GM10266 (cell line): ENCODE results near the gene SH3PXD2A.
"Not testable (repeated sequence)": the region's sequence is repeated elsewhere in the genome, so short reads cannot be mapped to it uniquely, and the experiment has no call there.

ENCODE experiments used
- DNase-seq: peaks from one replicate; pipeline ENCODE4 v3.0.0; 2012; ENCODE audit errors: extremely low spot score
- CTCF ChIP-seq: IDR thresholded peaks from 2 replicates; pipeline ENCODE4 v1.5.1; 2012; ENCODE audit warnings: mild to moderate bottlenecking, low read depth; ENCODE audit not compliant: control insufficient read depth, insufficient read depth; ENCODE audit errors: missing control alignments

The SH3PXD2A gene

GRCh38 chr10:103849212-103849877 lies 6.0 kb downstream of the SH3PXD2A start:
- no peak for DNase-seq
- TF ChIP-seq CTCF, result no peak

GRCh38 chr10:103847909-103848468 lies 7.4 kb downstream of the SH3PXD2A start:
- DNase-seq, result no peak
- no peak for TF ChIP-seq CTCF

GRCh38 chr10:103847346-103847745 lies 8.0 kb downstream of the SH3PXD2A start:
- DNase-seq, result no peak
- no peak for TF ChIP-seq CTCF

GRCh38 chr10:103845972-103846371 lies 9.4 kb downstream of the SH3PXD2A start:
- DNase-seq, result no peak
- TF ChIP-seq CTCF, result no peak

- not testable (repeated sequence) for DNase-seq
These were observed 10.0 kb downstream of the SH3PXD2A start for GRCh38 chr10:103845346-103845745.

GRCh38 chr10:103843854-103844570 lies 11.4 kb downstream of the SH3PXD2A start:
- no peak for DNase-seq
- no peak for TF ChIP-seq CTCF

- no peak for TF ChIP-seq CTCF
- DNase-seq, result no peak
These were observed 12.3 kb downstream of the SH3PXD2A start for GRCh38 chr10:103843045-103843444.
